ENCODE results near the gene TBC1D1.

DNA sequence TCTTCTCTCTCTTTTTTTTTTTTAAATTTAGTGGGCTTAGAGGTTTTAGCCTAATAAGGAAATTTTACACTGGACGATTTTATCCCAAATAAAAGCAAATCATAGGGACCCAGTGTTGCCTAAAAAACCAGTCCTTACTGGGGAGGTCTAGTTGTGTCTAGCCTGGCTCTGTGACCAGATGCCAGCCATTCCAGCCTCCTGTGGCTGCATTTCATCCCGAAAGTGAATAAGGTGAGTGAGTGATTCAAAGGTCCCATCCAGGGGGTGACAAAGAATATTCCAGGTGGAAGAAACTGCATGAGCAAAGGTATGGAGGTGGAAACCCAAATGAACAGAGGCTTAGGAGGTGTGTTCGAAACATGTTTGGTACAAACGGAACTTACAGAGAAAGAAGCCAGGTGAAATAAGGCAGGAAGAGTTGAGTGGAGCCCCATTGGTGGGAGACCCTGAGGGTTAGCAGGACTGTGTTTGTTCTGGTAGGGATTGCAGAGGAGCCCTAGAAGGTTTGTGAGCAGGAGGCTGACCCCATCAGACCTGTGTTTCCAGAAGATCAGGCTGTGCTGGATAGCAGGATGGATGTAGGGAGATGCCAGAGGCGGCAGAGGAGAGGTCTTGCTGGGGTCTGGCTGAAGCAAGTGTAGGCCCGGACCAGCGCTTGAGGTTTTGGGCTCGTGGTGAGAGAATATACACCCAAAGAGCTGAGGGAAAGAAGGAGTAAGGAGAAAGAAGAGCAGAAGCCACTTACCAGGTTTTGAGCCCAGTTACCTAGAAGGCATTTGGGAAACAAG is 100.9 kb downstream of the TBC1D1 start:
- TF ChIP-seq POLR2AphosphoS5 (IDR thresholded peaks at IDR 0.05; ENCODE audit: low read depth, low read length) (no peak), SIN3A (IDR thresholded peaks at IDR 0.05; ENCODE audit: borderline replicate concordance, insufficient read depth, low read length) (no peak), TAF1 (IDR thresholded peaks at IDR 0.05; ENCODE audit: borderline replicate concordance, insufficient read depth, low read length) (no peak)
- TF ChIP-seq, protein P1, sequence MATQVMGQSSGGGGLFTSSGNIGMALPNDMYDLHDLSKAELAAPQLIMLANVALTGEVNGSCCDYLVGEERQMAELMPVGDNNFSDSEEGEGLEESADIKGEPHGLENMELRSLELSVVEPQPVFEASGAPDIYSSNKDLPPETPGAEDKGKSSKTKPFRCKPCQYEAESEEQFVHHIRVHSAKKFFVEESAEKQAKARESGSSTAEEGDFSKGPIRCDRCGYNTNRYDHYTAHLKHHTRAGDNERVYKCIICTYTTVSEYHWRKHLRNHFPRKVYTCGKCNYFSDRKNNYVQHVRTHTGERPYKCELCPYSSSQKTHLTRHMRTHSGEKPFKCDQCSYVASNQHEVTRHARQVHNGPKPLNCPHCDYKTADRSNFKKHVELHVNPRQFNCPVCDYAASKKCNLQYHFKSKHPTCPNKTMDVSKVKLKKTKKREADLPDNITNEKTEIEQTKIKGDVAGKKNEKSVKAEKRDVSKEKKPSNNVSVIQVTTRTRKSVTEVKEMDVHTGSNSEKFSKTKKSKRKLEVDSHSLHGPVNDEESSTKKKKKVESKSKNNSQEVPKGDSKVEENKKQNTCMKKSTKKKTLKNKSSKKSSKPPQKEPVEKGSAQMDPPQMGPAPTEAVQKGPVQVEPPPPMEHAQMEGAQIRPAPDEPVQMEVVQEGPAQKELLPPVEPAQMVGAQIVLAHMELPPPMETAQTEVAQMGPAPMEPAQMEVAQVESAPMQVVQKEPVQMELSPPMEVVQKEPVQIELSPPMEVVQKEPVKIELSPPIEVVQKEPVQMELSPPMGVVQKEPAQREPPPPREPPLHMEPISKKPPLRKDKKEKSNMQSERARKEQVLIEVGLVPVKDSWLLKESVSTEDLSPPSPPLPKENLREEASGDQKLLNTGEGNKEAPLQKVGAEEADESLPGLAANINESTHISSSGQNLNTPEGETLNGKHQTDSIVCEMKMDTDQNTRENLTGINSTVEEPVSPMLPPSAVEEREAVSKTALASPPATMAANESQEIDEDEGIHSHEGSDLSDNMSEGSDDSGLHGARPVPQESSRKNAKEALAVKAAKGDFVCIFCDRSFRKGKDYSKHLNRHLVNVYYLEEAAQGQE (IDR thresholded peaks at IDR 0.05; ENCODE audit: insufficient read depth in 1 of 2, low read depth in 2 of 2, low read length in 2 of 2): no peak
